Fibroblast of lung (primary cell): ENCODE measurements around the gene CDH10.

Experiments
- CTCF ChIP-seq, 2 donors: IDR thresholded peaks in 1 of 2; conservative IDR thresholded peaks in 1 of 2; 1 replicate in 1 of 2; 2 replicates in 1 of 2; pipeline ENCODE4 v1.5.1; 2011 to 2012; ENCODE audit warnings: low read length in 2 of 2, control low read depth in 1 of 2, inconsistent platforms in 1 of 2, low read depth in 1 of 2, mild to moderate bottlenecking in 1 of 2
- EZH2 ChIP-seq: IDR thresholded peaks from 2 replicates; pipeline ENCODE4 v1.5.1; 2012; ENCODE audit warnings: low read length, control low read depth, mild to moderate bottlenecking; ENCODE audit errors: missing control alignments

DNA sequence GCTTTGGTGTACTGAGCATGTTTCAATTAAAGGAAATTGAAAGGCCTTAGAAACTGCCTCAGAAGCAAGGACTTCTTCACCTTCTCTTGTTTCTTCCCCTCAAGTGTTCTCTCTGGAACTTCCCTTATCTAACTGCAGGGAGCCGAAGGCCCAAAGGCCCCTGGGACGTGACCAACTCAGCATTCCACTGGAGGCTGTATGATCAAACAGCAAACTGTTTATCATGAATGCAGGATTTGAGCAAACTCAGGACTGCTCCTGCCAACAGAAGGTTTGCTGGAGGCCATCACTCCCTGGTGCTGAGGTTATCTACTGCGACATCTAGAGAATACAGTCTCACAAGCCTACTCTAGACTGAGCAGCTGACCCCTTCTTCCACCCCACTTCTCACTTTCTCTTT, 4.8 kb upstream of the CDH10 start:
- TF ChIP-seq CTCF (conservative IDR thresholded peaks at IDR 0.05 in 1 of 2, IDR thresholded peaks at IDR 0.05 in 1 of 2; ENCODE audit: low read depth in 1 of 2, low read length in 2 of 2) (no peak), EZH2 (no peak)
